Gastroesophageal sphincter (tissue), 3 donors: ENCODE results near the gene ARMC2.

ENCODE experiments used
- CTCF ChIP-seq, 4 experiments: fragments of 200-600 bp in 2 of 4; fragments of 450-650 bp in 2 of 4; sonication (generic) in 1 of 4; IDR thresholded peaks; one replicate each; pipeline ENCODE4 v1.5.1; 2017 to 2019; ENCODE audit warnings: antibody characterized with exemption in 4 of 4, mild to moderate bottlenecking in 2 of 4, moderate library complexity in 2 of 4
- EP300 ChIP-seq: sonication (generic); formaldehyde crosslinking; IDR thresholded peaks from one replicate; pipeline ENCODE4 v1.6.1; 2017; ENCODE audit warnings: antibody characterized with exemption, mild to moderate bottlenecking
- POLR2AphosphoS5 ChIP-seq: sonication (generic); formaldehyde crosslinking; IDR thresholded peaks from one replicate; pipeline ENCODE4 v1.6.1; 2017; ENCODE audit warnings: antibody characterized with exemption

GRCh38 chr6:108844135-108844534 is 4.1 kb upstream of the ARMC2 start:
- TF ChIP-seq CTCF (IDR thresholded peaks at IDR 0.05) (no peak), EP300 (no peak), POLR2AphosphoS5 (no peak)
